HG02623 (cell line): ENCODE measurements around the gene PSKH1.
"Not testable (repeated sequence)": the region's sequence is repeated elsewhere in the genome, so short reads cannot be mapped to it uniquely, and the experiment has no call there.

Source experiments
- ATAC-seq: cut with Tn5 transposase; IDR thresholded peaks from one replicate; pipeline ENCODE4 v1.9.1; 2021; ENCODE audit warnings: moderate library complexity; ENCODE audit not compliant: unreplicated experiment

Gene PSKH1

GRCh38 chr16:67937713-67938112 is 44.7 kb downstream of the PSKH1 start:
- not testable (repeated sequence) for ATAC-seq

DNA sequence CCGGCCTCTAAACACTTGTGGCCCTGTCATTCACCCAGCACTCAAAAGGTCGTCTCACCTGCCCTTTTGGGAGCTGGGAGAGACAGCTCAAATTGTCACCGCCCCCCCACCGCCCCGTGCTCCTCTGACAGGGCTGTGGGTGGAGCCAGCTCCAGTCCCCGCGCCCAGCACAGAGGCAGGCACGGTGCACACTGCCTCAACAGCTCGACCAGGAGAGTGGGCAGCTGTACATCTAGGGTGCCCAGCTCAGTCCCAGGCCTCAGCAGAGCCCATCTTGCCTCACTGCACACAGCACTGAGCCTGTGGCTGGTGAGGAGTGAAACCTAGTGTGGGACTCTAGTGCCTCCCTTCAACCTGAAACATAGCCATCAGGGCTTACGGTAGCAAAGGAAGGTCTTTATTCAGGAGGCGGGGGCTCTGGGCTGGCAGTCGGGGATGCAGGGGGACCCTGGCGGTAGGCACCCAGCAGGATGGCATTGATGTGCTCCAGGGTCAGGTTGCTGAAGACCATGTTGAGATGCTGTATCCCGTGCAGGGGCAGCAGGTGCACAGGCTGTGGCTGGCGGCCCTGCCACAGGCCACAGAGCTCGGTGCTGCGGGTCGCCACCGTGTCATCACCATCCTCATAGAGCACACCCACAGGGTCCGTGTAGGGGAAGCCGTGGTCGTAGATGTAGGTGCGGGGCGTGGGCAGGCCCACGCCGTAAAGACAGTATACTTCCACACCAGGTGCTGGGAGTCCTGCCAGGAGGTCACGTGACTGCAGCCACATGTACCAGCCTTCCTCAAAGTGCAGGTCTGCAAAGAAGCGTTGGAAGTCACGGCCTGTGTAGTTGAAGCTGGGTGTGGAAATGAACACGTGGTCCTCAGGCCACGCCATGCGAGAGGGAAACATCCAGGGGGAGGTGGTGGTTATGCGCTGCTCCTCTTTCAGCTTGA is 46.7 kb downstream of the PSKH1 start:
- no peak for ATAC-seq

DNA sequence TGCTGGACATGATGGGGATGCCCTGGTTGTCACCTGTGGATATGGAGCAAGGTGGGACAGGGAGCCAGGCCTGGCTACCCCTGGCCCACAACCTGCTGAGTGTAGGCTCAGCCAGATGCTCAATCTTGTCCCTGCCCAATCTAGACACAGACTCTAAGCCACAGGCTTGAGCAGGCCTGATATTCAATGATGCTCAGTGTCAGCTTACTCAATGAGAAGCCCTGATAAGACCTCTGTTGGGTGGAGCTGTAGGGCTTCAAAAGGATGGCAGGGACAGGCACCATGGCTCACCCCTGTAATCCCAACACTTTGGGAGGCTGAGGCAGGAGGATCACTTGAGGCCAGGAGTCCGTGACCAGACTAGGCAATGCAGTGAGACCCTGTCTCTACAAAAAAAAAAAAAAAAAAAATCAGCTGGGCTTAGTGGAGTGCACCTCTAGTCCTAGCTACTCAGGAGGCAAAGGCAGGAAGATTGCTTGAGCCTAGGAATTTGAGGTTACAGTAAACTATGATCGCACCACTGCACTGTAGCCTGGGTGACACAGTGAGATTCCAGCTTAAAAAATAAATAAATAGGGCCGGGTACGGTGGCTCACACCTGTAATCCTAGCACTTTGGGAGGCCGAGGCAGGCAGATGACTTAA is 47.5 kb downstream of the PSKH1 start:
- no peak for ATAC-seq

DNA sequence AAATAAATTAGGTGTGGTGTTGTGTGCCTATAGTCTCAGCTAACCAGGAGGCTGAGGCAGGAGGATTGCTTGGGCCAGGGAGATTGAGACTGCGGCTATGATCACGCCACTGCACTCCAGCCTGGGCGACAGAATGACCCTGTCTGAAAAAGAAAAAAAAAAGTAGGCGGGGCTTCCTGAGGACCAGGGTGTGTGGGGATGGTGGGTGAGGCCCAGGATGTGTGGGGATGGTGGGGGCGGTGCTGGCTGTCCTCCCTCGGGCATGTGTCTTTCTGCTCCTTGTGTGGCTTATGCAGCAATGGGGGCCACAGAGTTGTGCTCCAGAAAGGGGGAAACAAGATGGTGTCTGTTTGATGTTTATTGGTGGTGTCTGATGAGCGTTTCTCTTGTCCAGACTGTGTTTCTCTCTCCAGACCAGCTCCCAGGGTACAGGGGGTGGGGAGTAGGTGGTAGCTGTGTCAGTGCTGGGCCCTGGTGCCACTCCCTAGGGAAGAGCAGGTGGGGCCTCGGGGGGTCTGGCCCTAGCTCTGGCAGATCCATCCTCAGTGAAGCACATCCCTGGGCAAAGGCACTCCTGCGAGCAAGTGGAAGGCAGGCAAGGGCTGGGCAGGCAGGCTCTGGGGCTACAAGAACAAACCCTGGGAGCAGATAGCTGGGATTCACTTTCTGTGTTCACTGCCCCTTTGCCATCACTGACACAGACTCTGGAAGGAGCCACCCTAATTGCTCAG is 48.6 kb downstream of the PSKH1 start:
- ATAC-seq: no peak

GRCh38 chr16:67942200-67942509 is 49.1 kb downstream of the PSKH1 start:
- ATAC-seq: no peak

- ATAC-seq: no peak
Observed at GRCh38 chr16:67942510-67943255, 49.6 kb downstream of the PSKH1 start.

DNA sequence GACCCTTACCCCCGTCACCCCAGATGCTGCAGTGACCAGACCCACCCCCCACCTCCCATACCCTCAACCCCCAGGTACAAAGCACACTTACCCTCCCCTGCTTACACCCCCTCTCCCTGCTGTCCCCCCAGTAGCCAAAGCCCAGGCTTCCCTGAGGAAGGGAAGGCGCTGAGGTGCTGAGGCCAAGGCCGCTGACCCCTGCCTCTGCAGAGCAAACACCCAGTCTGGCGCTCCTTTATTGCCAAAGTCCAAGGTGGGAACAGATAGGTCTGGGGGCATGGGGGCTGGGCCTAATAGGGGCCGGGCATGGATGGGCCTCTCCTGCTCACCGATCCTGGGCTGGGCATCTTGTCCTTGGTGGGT is 50.2 kb downstream of the PSKH1 start:
- no peak for ATAC-seq

- no peak for ATAC-seq
Observed at GRCh38 chr16:67943619-67944504, 50.8 kb downstream of the PSKH1 start, which contains the start of gene LCAT. Gene LCAT (minus strand): TSS chr16:67944120. CDS start chr16:67944101, 19 bp downstream.

DNA sequence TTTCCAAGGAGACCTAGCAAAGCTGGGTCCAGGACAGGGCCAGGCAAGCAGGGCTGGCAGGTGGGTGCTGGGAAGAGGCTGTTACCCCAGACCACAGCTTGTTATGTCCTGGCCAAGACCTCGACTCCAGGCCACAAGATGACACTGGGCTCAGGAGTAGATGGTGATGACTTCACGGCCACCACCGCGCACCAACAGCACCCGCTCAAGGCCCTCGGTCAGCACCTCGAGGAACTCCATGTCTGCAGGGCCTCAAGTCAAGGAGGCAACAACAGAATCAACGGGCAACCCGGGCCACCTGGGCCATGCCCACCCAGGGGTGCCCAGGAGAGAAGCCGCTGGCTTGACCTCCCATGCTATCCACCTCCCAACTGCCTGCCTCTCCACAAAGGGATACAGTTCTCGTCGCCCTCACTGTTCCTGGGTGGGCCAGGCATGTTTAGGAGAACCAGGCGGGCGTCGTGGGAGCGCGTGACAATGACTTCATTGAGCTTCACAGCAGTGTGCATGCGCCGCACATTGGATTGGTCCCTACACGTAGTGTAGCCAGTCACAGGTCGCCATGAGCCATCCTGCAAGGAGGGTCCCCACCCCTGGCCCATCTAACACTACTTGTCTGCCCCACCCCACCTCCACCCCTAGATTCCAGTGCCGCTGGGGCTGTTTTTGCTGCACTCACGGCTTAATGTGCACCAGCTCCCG is 51.8 kb downstream of the PSKH1 start:
- ATAC-seq: no peak

- no peak for ATAC-seq
Observed at GRCh38 chr16:67945392-67945933, 52.4 kb downstream of the PSKH1 start.

DNA sequence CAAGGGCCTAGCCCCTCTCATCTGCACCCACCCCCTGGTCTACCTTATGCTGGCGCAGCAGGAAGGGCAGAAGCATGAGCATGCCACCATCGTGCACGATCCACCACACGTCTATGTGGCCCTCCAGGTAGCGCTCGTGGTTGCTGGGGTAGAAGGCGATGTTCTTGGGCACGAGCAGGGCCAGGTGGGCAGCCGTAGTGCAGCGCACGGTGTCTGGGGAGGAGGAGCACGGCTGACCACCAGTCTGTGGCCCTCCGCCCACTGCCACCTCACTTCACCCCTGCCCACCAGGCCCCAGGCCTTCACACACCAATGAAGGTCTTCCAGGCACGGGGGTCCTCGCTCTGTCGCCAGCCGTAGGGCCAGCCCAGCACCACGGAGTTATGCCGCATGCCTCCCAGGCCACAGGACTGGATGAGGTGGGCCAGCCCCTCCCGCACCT is 53.1 kb downstream of the PSKH1 start:
- ATAC-seq: no peak

DNA sequence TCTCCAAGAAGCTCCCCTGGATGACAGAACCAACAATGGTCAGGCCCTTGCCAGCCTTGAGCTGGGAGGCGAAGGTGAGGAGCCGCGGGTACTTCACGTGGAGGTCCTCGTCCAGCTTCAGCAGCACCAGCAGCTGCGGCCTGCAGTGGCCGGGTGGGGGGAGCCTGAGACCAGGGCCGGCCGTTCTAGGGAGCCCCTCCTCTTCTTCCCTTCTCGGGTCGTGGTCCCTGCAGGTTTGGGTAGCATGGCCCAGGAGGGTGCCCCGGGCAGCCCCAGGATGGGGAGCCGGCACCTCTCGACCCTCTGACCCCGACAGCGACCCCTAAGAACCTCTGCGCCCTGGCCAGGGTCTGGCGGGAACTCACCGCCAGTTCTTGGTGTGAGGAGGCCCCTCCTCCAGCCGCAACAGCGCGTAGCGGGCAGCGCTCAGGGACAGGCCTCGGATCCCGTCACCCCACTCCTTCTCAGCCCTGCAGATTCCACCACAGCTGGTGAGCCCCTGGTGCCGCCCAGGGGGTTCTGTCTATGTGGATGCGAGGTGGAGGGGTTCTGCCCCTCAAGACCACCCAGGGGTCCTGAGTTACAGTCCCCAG is 54.0 kb downstream of the PSKH1 start:
- ATAC-seq: no peak

GRCh38 chr16:67948015-67948414 is 55.0 kb downstream of the PSKH1 start:
- no peak for ATAC-seq

DNA sequence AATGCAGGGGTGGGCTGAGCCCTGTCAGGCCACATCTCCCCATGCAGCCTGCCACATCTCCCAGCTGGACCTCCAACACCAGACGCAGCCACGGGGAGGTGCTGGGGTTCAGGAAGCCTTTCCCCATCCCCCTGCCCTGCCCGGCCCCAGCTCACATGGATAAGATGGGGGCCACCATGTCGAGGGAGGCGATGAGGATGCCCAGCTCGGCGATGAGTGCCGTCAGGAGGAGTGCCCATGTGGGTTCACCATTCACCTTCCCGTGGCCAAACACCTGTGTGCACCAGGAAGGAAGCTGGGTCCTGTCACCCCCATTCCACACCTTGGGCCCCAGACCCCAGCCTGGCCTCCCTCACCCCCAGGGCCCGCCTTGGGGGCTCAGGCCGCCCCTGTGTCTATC is 56.6 kb downstream of the PSKH1 start:
- no peak for ATAC-seq

DNA sequence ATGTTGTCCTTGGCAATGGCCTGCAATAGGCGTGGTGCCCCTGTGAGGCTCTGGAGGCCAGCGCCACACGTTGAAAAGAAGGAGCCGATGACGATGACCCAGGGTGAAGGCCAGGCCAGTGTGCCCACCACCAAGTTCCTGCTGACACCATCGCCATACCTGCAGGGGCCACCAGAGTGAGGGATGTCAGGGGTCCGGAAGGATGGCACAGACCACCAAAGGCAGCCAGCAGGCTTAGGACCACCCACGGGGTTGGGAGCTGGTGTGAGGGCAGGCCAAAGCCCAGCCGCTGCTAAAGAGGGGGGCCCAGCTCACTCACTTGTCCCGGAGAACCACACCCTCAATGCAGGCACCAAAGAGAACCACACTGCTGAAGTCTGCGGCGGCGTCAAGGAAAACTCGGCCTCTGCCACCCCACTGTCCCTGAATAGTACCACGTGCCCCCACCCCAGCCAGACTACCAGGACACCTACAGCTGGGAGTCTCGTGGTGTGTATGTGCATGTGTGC is 57.3 kb downstream of the PSKH1 start:
- ATAC-seq: no peak

GRCh38 chr16:67951485-67951884 is 58.4 kb downstream of the PSKH1 start:
- no peak for ATAC-seq

DNA sequence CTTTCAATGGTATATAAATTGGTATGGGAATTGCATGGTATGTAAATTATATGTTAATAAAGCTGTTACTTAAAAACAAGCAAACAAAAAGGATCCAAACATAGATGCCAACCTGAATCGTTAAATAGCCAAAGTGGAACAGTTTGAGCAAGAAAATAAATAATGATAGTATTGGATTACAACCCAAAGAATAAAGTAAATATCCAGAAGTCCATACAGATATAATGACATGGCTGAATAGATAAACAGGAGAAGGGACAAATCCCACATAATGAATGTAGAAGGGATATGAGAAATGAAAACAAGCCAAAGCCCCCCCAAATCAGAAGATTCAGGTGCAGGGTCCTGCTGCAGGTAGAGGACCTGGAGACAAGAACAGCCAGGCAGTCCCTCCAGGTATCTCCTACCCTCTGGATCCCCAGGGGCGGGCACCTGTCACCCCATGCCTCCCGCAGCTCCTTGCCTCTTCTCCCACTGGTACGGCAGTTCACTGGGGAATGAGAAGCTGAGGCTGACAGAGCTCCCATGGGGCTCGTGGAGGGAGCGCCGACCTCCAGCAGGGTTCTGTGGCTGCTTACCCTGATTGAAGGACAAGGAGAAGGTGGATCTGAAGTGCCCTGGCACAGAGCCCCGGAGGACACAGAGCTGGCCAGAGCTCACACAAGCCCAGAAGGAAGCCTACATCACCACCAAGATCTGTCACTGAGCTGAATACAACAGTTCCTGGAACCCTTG is 60.8 kb downstream of the PSKH1 start:
- ATAC-seq: no peak
